ENCODE measurements around the gene RADIL.

Gene RADIL

DNA sequence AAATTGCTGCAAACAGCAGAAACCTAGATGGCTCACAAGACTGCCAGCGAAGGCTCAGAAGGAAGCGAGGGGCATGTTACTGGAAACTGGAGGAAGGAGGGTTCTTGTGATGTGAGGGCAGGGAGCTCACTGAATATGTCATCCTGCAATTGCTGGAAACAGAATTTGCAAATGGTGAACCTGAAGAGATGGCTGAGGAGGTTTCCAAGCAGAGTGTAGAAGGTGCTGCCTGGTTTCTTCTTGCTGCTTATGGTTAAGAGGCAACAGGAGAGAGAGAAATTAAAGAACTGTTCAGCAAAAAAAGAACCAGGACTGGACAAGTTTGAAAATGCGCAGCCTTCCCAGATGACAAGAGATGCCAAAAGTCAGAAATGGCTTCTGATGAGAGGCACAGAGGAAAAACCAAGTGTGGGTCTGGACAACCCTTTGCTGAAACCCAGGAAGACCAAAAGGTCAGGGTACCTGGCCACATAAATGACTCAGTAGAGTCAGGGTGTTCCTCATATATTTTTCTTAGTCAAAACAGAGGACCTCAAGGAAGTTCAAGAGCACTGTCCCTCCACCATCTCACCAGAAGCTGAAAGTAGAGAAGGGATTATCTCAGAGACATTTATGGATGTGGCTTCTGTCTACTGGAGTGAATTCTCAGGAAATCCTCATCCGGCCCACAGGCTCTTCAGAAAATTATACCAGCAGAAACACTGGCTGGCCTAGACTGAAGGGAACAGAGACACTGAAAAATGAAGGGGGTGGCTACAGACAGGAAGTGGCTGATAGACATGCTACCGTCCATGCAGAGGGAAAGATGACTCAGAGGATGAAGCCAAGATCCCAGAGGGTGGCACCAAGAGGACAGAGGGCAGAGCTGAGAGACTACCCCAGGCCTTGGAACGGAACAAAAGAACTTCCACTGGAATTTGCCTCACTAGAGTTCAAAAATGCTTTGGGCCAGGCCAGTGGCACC, 31.8 kb downstream of the RADIL start:
- no peak for DNase-seq

DNA sequence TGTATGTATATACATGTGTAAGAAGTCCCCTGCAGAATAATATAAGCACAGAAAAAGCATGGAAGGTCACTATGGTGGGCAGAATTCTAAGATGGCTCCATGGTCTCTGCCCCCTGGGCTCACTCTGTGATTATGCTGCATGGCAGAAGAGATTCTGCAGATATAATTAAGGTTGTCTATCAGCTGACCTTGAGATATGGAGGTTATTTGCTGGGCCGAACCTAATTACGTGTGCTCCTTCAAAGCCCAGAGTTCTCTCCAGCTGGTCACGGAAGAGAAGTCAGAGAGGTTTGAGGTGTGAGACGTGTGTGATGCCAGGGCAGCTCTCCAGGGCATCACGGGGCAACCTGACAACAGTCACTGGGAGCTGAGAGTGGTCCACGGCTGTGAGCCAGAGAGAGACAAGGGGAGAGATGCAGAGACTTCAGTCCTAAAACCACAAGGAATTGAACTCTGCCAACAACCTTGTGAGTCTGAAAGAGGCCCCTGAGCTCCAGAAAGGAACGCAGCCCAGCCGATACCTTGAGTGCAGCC, 33.2 kb downstream of the RADIL start:
- DNase-seq: no peak

- DNase-seq: no peak
Observed at GRCh38 chr7:4849390-4849789, 34.1 kb downstream of the RADIL start.

DNA sequence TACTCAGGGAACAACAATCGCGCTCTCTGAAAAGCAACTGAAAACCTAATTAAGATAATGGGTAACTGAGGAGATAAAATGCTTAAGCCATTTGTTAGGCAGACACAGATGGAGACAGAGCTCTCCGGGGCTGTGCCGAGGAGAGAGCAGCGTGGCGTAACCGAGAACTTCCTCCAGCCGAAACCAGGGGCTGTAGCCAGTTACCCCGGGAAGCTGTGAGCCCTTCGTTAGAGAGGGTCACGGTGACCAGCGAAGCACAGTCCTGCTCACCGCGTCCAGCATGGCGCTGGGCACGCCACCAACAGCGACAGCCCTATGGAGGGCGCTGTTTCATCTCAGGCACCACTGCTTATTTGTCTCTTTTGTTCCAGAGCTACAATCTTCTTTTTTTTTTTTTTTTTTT, 37.8 kb downstream of the RADIL start:
- DNase-seq: no peak

GRCh38 chr7:4842319-4843064, 41.0 kb downstream of the RADIL start:
- no peak for DNase-seq

- no peak for DNase-seq
Observed at GRCh38 chr7:4841836-4842235, 41.7 kb downstream of the RADIL start.

GRCh38 chr7:4841007-4841784, 42.3 kb downstream of the RADIL start:
- no peak for DNase-seq

DNA sequence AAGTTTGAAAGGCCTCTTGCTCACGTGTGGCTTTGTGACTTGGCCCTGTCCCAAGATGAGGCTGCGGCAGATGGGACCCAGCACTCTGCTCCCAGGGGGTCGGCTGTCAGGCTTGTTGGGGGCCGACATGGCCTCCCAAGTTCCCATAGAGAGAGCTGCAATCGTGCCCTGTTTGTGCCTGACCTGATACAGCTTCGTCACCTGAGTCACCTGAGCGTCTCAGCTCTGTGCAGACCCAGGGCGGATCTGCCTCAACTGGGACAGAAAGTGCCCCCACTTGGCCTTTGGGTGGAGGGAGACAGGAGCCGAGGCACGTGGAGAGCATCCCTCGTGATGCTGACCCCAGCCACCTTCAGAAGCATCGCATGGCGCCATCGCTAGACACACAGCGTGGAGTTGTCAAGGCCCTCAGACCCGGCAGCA, 43.4 kb downstream of the RADIL start:
- no peak for DNase-seq

GRCh38 chr7:4838626-4839334, 44.7 kb downstream of the RADIL start:
- no peak for DNase-seq

DNA sequence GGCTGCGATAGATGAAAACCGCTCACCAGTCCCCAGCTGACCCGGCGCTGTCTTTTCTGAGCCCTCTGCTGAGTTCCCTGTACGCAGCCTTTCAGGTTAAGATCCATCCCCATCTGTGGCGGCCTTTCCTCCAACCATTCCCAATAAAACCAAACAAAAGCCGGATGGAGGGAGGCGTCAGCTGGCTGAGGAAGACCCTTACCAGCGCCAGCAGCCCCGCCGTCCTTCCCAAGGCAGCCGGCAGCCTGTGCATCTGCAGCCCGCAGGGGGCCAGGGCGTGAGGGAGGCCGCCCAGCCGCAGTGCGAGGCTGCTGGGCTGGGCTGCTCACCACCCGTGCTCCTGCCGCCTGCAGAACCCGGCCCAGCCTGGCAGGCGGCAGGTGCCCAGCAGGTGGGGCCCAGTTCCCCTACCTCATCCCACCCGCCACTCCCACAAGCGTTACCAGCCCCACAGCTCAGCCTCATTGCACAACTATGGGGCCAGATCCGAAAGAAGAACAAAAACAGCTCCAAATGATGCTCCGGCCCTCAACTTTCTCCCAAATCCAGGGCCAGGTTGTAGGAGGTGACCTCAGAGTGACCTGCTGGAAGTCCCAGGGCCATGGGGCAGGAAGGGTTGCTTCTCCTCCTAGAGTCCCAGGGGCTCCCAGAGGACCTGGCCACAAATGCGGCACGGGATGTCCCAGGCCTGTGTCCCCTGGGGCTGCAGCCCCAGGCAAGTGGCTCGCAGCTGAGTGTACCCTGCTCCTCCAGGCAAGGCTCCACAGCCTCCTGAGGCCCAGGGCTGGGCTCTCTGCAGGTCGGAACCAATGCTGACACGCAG, 45.5 kb downstream of the RADIL start:
- DNase-seq: no peak

DNA sequence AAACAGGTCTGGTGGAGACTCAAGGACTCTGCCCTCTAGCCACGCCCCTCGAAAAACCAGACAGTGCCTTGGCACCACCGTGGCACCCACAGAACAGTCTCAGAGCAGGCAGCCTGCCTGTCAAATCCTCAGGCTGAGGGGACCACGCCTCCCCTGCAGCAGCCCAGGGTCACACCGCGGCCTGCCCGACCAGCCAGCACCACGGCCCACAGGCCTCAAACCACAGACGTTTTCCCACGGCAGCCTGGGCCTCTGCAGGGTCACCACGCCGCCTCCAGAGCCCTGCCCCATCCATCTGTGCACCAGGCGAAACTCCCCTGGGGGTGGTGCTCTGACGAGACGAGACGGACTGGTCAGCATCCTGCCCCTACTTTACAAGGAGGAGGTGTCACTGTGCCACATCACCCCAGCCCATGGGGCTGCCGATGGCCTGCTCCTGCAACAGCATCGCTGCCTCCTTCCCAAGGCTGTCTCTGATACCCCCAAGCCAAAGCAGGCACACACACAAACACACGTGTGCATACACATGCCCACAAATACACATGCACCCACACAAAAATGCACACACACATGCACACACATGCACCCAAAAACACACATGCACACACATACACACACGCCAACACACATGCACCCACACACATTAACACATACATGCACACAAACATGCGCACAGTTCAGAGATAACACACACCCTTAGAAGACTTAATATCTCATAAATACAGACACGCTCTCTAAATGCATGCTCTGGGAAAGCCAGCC, 46.3 kb downstream of the RADIL start:
- DNase-seq: no peak

DNA sequence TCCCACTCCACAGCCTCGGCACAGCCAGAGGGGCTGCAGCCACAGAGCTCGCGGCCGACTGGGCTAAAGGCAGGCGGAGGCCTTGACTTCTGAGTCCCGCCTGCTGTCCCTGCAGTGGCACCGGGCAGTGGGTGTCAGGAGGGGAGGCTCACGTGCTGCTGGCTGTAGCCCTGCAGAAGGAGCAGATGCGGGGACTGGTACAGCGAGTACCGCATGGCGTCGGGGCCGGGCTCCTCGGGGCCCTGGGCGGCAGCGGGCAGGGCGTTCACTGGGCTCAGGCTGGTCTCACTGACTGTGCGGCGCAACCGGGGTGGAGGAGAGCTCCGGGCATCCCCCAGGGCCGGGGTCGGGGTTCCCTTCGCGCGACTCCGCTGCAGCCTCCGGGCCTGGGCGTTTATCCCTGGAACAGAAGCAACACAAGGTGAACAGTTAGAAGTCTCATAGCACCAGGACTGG, 47.3 kb downstream of the RADIL start:
- DNase-seq: no peak

DNA sequence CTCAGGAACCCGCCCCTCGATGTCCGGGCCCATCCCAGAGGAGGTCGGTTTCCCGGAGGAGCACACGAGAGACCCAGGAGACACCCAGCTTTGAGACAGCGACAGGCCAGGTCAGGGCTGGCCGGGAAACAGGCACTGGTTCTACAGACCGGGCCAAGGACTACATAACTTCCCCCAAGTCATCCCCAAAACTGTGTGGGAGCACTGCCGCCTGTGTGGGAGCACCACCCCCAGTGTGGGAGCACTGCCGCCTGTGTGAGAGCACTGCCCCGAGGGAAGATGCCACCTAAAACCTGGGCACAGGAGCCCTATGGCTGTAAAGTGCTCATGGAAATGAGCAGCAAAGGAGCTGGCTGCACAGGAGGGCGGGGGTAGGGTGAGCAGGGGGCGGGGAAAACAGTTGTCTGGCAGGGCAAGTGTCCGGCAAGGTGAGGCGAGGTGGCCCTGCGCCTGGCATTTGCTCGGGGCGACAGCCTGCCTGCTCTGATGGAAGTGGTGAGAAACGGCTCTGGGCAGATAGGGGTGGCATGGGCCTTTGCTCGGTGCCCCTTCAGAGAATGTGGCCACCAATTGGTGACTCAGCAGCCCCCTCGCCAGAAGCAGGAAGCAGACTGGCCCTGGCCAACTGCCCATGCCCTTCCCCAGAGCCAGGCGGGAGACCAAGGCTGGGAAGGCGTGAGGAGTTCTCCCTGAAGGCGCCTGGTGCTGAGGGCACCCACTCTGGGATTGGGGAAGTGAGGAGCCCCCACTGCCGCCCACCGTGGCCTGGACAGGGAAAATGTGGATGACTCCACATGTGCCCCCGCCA, 47.9 kb downstream of the RADIL start:
- DNase-seq: no peak

GRCh38 chr7:4834601-4835397, 48.7 kb downstream of the RADIL start:
- no peak for DNase-seq

GRCh38 chr7:4833691-4834600, 49.6 kb downstream of the RADIL start:
- no peak for DNase-seq

- no peak for DNase-seq
Observed at GRCh38 chr7:4833176-4833575, 50.3 kb downstream of the RADIL start.

GRCh38 chr7:4832711-4833110, 50.8 kb downstream of the RADIL start:
- no peak for DNase-seq

Measured in T-helper 9 cell (primary cell).